ENCODE measurements around the gene ZNF485.
"Not testable (repeated sequence)": the region's sequence is repeated elsewhere in the genome, so short reads cannot be mapped to it uniquely, and the experiment has no call there.

The ZNF485 gene

GRCh38 chr10:43596546-43596945 is 9.7 kb upstream of the ZNF485 start:
- H3K27me3 ChIP-seq (ENCODE audit: insufficient read depth, poor library complexity, severe bottlenecking), result no peaks in the 10 kb centered on the region
- H3K27ac ChIP-seq (replicated peaks), result no peak overlapping the region
- TF ChIP-seq SPI1 (IDR thresholded peaks at IDR 0.05; ENCODE audit: borderline replicate concordance, low read depth) (no peak), POLR2AphosphoS5 (IDR thresholded peaks at IDR 0.05; ENCODE audit: low read depth) (no peak), GABPA (IDR thresholded peaks at IDR 0.05; ENCODE audit: low read depth) (no peak)
- TF ChIP-seq, protein P1, sequence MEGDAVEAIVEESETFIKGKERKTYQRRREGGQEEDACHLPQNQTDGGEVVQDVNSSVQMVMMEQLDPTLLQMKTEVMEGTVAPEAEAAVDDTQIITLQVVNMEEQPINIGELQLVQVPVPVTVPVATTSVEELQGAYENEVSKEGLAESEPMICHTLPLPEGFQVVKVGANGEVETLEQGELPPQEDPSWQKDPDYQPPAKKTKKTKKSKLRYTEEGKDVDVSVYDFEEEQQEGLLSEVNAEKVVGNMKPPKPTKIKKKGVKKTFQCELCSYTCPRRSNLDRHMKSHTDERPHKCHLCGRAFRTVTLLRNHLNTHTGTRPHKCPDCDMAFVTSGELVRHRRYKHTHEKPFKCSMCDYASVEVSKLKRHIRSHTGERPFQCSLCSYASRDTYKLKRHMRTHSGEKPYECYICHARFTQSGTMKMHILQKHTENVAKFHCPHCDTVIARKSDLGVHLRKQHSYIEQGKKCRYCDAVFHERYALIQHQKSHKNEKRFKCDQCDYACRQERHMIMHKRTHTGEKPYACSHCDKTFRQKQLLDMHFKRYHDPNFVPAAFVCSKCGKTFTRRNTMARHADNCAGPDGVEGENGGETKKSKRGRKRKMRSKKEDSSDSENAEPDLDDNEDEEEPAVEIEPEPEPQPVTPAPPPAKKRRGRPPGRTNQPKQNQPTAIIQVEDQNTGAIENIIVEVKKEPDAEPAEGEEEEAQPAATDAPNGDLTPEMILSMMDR (IDR thresholded peaks at IDR 0.05; ENCODE audit: insufficient read depth, low read length), result no peak
- TF ChIP-seq, protein P2, sequence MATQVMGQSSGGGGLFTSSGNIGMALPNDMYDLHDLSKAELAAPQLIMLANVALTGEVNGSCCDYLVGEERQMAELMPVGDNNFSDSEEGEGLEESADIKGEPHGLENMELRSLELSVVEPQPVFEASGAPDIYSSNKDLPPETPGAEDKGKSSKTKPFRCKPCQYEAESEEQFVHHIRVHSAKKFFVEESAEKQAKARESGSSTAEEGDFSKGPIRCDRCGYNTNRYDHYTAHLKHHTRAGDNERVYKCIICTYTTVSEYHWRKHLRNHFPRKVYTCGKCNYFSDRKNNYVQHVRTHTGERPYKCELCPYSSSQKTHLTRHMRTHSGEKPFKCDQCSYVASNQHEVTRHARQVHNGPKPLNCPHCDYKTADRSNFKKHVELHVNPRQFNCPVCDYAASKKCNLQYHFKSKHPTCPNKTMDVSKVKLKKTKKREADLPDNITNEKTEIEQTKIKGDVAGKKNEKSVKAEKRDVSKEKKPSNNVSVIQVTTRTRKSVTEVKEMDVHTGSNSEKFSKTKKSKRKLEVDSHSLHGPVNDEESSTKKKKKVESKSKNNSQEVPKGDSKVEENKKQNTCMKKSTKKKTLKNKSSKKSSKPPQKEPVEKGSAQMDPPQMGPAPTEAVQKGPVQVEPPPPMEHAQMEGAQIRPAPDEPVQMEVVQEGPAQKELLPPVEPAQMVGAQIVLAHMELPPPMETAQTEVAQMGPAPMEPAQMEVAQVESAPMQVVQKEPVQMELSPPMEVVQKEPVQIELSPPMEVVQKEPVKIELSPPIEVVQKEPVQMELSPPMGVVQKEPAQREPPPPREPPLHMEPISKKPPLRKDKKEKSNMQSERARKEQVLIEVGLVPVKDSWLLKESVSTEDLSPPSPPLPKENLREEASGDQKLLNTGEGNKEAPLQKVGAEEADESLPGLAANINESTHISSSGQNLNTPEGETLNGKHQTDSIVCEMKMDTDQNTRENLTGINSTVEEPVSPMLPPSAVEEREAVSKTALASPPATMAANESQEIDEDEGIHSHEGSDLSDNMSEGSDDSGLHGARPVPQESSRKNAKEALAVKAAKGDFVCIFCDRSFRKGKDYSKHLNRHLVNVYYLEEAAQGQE (IDR thresholded peaks at IDR 0.05; ENCODE audit: insufficient replicate concordance, low read depth), result no peak
- H3K4me3 ChIP-seq (replicated peaks; ENCODE audit: insufficient read depth, low read length), result no peak overlapping the region
- DNase-seq (ENCODE audit: low read depth in 1 of 2, low spot score in 1 of 2), result no peak

DNA sequence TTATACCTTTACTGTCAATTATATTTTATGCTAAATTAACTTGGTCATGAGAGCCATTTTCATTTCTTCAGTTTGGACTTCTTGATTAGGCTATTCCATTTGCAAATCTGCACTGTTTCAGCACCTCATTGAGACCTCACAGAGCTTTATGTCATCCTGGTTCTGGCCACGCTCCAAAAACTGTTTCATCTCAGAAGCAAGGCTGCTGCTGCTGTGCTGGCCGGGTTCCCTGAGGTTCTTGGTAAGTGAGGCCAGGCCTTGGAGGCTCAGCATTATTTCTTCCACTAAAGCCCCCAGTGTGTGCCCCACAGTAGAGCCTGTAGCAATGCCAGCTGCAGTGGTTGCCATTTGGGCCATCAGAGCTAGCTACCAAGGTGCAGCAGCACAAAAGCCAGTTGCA is 7.8 kb upstream of the ZNF485 start:
- TF ChIP-seq, protein P1 (IDR thresholded peaks at IDR 0.05; ENCODE audit: insufficient read depth, low read length), result no peak
- TF ChIP-seq POLR2AphosphoS5 (IDR thresholded peaks at IDR 0.05; ENCODE audit: low read depth) (no peak), GABPA (IDR thresholded peaks at IDR 0.05; ENCODE audit: low read depth) (no peak), SPI1 (IDR thresholded peaks at IDR 0.05; ENCODE audit: borderline replicate concordance, low read depth) (no peak)
- TF ChIP-seq, protein P2 (IDR thresholded peaks at IDR 0.05; ENCODE audit: insufficient replicate concordance, low read depth), result no peak
- no peak for DNase-seq (ENCODE audit: low read depth in 1 of 2, low spot score in 1 of 2)

DNA sequence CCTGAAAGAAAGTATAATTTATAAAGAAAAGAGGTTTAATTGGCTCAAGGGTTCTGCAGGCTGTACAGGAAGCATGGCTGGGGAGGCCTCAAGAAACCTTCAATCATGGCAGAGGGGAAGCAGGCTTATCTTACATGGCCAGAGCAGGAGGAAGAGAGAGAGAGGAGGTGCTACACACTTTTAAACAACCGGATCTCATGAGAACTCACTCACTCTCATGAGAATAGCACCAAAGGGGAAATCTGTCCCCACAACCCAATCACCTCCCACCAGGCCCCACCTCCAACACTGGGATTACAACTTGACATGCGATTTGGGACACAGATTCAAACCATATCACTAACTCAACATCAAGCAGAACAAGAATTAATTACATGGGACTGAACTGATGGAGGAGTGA is 6.9 kb upstream of the ZNF485 start:
- Histone ChIP-seq H3K27ac (replicated peaks) (no peak overlapping the region), H3K27me3 (ENCODE audit: insufficient read depth, poor library complexity, severe bottlenecking) (no peaks in the 10 kb centered on the region), H3K4me3 (replicated peaks; ENCODE audit: insufficient read depth, low read length) (no peak overlapping the region)
- TF ChIP-seq GABPA (IDR thresholded peaks at IDR 0.05; ENCODE audit: low read depth), result no peak
- no peak for TF ChIP-seq SPI1 (IDR thresholded peaks at IDR 0.05; ENCODE audit: borderline replicate concordance, low read depth)
- TF ChIP-seq POLR2AphosphoS5 (IDR thresholded peaks at IDR 0.05; ENCODE audit: low read depth), result no peak
- TF ChIP-seq, protein P1 (IDR thresholded peaks at IDR 0.05; ENCODE audit: insufficient read depth, low read length), result no peak
- TF ChIP-seq, protein P2 (IDR thresholded peaks at IDR 0.05; ENCODE audit: insufficient replicate concordance, low read depth), result no peak
- DNase-seq (ENCODE audit: low read depth in 1 of 2, low spot score in 1 of 2), result no peak

More for the DNA sequence above, 7.8 kb upstream of the ZNF485 start:
- no peaks in the 10 kb centered on the region for H3K27me3 ChIP-seq (ENCODE audit: insufficient read depth, poor library complexity, severe bottlenecking)
- H3K27ac ChIP-seq (replicated peaks), result no peak overlapping the region
- no peak overlapping the region for H3K4me3 ChIP-seq (replicated peaks; ENCODE audit: insufficient read depth, low read length)

DNA sequence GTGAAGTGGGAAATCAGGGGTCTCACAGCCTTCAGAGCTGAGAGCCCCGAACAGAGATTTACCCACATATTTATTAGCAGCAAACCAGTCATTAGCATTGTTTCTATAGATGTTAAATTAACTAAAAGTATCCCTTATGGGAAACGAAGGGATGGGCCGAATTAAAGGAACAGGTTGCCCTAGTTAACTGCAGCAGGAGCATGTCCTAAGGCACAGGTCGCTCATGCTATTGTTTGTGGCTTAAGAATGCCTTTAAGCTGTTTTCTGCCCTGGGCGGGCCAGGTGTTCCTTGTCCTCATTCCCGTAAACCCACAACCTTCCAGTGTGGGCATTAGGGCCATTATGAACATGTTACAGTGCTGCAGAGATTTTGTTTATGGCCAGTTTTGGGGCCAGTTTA is 4.7 kb upstream of the ZNF485 start:
- not testable (repeated sequence) for H3K4me3 ChIP-seq (replicated peaks; ENCODE audit: insufficient read depth, low read length); DNase-seq (ENCODE audit: low read depth in 1 of 2, low spot score in 1 of 2); H3K27ac ChIP-seq (replicated peaks); H3K27me3 ChIP-seq (ENCODE audit: insufficient read depth, poor library complexity, severe bottlenecking)

All from HL-60 (cell line).